Fibroblast of the aortic adventitia (primary cell): Measurements from ENCODE around the gene BCL11A. TPM values are rescaled to one million over a fixed set of nuclear protein-coding genes. Genes with fewer than 3 reads are reported as not detected.

Experiments
- DNase-seq: peaks from one replicate; pipeline ENCODE4 v3.0.0-alpha.2; 2010; ENCODE audit warnings: low read depth
- H3K4me3 ChIP-seq: 2 replicates; pipeline ENCODE4 v1.5.1; 2011; ENCODE audit warnings: low read depth, mild to moderate bottlenecking, control low read depth, low read length, moderate library complexity
- CTCF ChIP-seq: IDR thresholded peaks from 2 replicates; pipeline ENCODE4 v1.5.1; 2011; ENCODE audit warnings: mild to moderate bottlenecking, low read length, control low read depth, inconsistent platforms; ENCODE audit not compliant: insufficient read depth
- total RNA-seq: library from RNA; depleted of rRNA; stranded (reverse); fragments of >200 nt; gene quantifications from 2 replicates; pipeline ENCODE4 v1.2.3, GENCODE V29; 2012; ENCODE audit warnings: low replicate concordance

Gene BCL11A
- total RNA-seq, 1 donor = 0.09 TPM

- no peak for DNase-seq
- TF ChIP-seq CTCF = no peak
- H3K4me3 ChIP-seq = no peak overlapping the region
Measured at GRCh38 chr2:60473546-60473945, 79.9 kb downstream of the BCL11A start.

- no peak overlapping the region for H3K4me3 ChIP-seq
- no peak for DNase-seq
- no peak for TF ChIP-seq CTCF
Measured at GRCh38 chr2:60472663-60473289, 80.7 kb downstream of the BCL11A start.

GRCh38 chr2:60472041-60472440, 81.4 kb downstream of the BCL11A start:
- TF ChIP-seq CTCF = no peak
- no peak overlapping the region for H3K4me3 ChIP-seq
- no peak for DNase-seq

DNA sequence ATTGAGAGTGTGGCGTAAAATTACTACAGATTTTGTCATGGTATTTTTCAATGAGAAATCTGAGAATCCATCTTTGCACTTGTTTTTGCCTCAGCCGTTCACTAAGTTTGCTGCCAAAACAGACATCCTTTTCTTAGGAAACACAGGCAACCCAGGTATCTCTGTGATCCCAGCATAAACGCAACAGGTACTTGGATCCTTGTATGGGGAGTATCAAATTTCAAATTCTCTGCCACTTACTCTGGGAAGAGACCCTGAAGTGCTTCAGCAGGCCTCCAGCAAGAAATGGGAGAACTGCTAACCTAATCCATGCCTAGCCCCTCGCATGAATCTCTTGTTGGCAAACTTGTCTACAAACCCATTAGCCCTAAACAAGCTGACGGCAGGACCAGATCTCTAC, 83.1 kb downstream of the BCL11A start:
- DNase-seq = no peak
- no peak for TF ChIP-seq CTCF
- no peak overlapping the region for H3K4me3 ChIP-seq

DNA sequence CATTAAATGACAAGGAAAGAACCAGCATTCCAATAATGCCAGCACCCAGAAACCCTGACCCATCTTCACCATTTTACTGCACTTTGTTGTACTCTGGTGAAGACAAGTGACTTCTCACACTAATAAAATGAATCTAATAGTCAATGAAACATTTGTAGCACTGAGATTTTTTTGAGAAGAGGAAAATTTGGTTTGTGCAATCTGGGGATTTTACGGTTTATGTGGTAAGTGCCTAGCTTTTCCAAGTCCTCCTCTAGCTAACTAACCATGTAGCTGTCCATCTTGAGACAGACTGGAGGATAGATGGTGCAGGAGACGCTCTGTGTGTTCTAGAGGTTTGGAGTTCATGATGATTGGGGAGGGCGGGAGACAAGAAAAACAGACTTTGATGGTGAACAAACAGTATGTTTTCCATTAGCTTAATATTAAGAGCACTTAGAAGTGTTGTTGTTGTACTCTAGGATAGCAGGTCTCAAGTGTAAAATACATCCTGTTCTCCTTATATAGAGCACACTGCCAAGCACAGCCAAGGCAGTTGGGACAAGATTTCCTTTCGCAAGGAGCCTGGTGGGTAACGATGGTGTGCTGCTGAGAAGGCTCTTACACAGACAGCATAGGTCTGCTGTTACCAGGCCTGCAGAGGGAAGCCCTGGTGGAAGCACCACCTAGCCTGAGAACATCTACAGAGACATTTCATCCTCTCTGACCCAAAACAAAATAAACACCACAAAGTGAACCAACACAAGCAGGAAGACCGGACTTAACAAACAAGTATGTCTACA, 83.7 kb downstream of the BCL11A start:
- H3K4me3 ChIP-seq = no peak overlapping the region
- no peak for TF ChIP-seq CTCF
- no peak for DNase-seq

GRCh38 chr2:60468382-60469085, 84.9 kb downstream of the BCL11A start:
- DNase-seq = no peak
- no peak for TF ChIP-seq CTCF
- H3K4me3 ChIP-seq = no peak overlapping the region
